IMR-90 (cell line): Measurements from ENCODE around the gene NAA10. TPM values are rescaled to one million over a fixed set of nuclear protein-coding genes. Genes with fewer than 3 reads are reported as not detected.

Experiments used
- ATAC-seq: fragments of 200-7000 bp; cut with Tn5 transposase; 2 replicates; pipeline ENCODE4 v1.9.1; 2020; ENCODE audit warnings: low read depth, mild to moderate bottlenecking, moderate library complexity
- BruUV-seq: library from RNA; stranded (reverse); fragments of 400-500 nt; replicated peaks from 2 replicates; lab custom pipeline; 2021; lab: Mats Ljungman, UMichigan
- CTCF ChIA-PET: fragments of 300-600 bp; formaldehyde crosslinking; extraction: SDS; loops from one replicate; lab custom pipeline; 2021; ENCODE audit warnings: antibody characterized with exemption; lab: Yijun Ruan, JAX
- POLR2A ChIA-PET: fragments of 300-600 bp; sonication (Branson Sonifier 250); formaldehyde crosslinking; loops from one replicate; lab custom pipeline; 2022; ENCODE audit warnings: antibody characterized with exemption; ENCODE audit not compliant: unreplicated experiment; lab: Charles Lee
- DNase-seq: peaks from one replicate; pipeline ENCODE4 v3.0.0; 2013
- H2AFZ ChIP-seq: replicated peaks from 2 replicates; pipeline ENCODE3; 2013; ENCODE audit warnings: low read length, mild to moderate bottlenecking; ENCODE audit not compliant: poor library complexity
- H2AK5ac ChIP-seq: 2 replicates; pipeline ENCODE4 v1.6.1; 2013; ENCODE audit warnings: low read depth, low read length, inconsistent platforms
- H2AK9ac ChIP-seq: replicated peaks from 2 replicates; pipeline ENCODE3; 2013; ENCODE audit warnings: mild to moderate bottlenecking, low read depth, low read length, moderate library complexity; ENCODE audit not compliant: poor library complexity
- H2BK120ac ChIP-seq: 2 replicates; pipeline ENCODE4 v1.6.1; 2013; ENCODE audit warnings: low read depth, low read length, inconsistent platforms
- H2BK15ac ChIP-seq: 3 replicates; pipeline ENCODE4 v1.6.1; 2013; ENCODE audit warnings: low read depth, low read length, inconsistent platforms
- H2BK20ac ChIP-seq: 2 replicates; pipeline ENCODE4 v1.6.1; 2013; ENCODE audit warnings: low read depth, mild to moderate bottlenecking, inconsistent platforms, low read length, moderate library complexity
- H2BK5ac ChIP-seq: 2 replicates; pipeline ENCODE4 v1.6.1; 2013; ENCODE audit warnings: mild to moderate bottlenecking, low read depth, low read length, inconsistent platforms; ENCODE audit not compliant: poor library complexity, severe bottlenecking
- H3K14ac ChIP-seq: replicated peaks from 2 replicates; pipeline ENCODE4 v1.6.1; 2013; ENCODE audit warnings: low read depth, low read length, inconsistent platforms
- H3K18ac ChIP-seq: 2 replicates; pipeline ENCODE4 v1.6.1; 2013; ENCODE audit warnings: low read depth, low read length, control low read depth
- H3K23ac ChIP-seq: 2 replicates; pipeline ENCODE4 v1.6.1; 2013; ENCODE audit warnings: low read depth, low read length, inconsistent platforms
- H3K27ac ChIP-seq: 2 replicates; pipeline ENCODE4 v1.5.1; 2013; ENCODE audit warnings: mild to moderate bottlenecking, control low read depth, low read length; ENCODE audit not compliant: insufficient read depth
- H3K27me3 ChIP-seq: 2 replicates; pipeline ENCODE4 v1.6.1; 2013; ENCODE audit warnings: low read length; ENCODE audit not compliant: control insufficient read depth, insufficient read depth
- H3K36me3 ChIP-seq: 2 replicates; pipeline ENCODE4 v1.6.1; 2013; ENCODE audit warnings: low read length, mixed read lengths; ENCODE audit not compliant: control insufficient read depth, insufficient read depth
- H3K4ac ChIP-seq: 2 replicates; pipeline ENCODE4 v1.6.1; 2013; ENCODE audit warnings: low read depth, low read length, inconsistent platforms
- H3K4me1 ChIP-seq: 2 replicates; pipeline ENCODE4 v1.6.1; 2013; ENCODE audit warnings: low read length, mixed read lengths; ENCODE audit not compliant: control insufficient read depth, insufficient read depth
- H3K4me2 ChIP-seq: 2 replicates; pipeline ENCODE4 v1.6.1; 2013; ENCODE audit warnings: low read depth, mild to moderate bottlenecking, control low read depth, low read length, moderate library complexity
- H3K4me3 ChIP-seq: 2 replicates; pipeline ENCODE4 v1.5.1; 2013; ENCODE audit warnings: low read depth, mild to moderate bottlenecking, control low read depth, low read length, moderate library complexity; ENCODE audit not compliant: insufficient read depth
- H3K56ac ChIP-seq: 2 replicates; pipeline ENCODE4 v1.6.1; 2013; ENCODE audit warnings: low read length, inconsistent platforms; ENCODE audit not compliant: insufficient read depth; ENCODE audit errors: extremely low read depth
- H3K79me1 ChIP-seq, 2 experiments: 2 replicates each; pipeline ENCODE4 v1.6.1; 2013; ENCODE audit warnings: low read length in 2 of 2, inconsistent platforms in 1 of 2, low read depth in 1 of 2
- H3K9ac ChIP-seq: 2 replicates; pipeline ENCODE4 v1.6.1; 2013; ENCODE audit warnings: low read depth, low read length, control low read depth
- H3K9me1 ChIP-seq: 2 replicates; pipeline ENCODE4 v1.6.1; 2013; ENCODE audit warnings: low read length, inconsistent platforms; ENCODE audit not compliant: insufficient read depth
- H3K9me3 ChIP-seq: 2 replicates; pipeline ENCODE4 v1.6.1; 2013; ENCODE audit warnings: low read length; ENCODE audit not compliant: control insufficient read depth, insufficient read depth
- H4K20me1 ChIP-seq: 2 replicates; pipeline ENCODE4 v1.6.1; 2013; ENCODE audit warnings: low read length, inconsistent platforms; ENCODE audit not compliant: insufficient read depth
- H4K5ac ChIP-seq: 2 replicates; pipeline ENCODE4 v1.6.1; 2013; ENCODE audit warnings: mild to moderate bottlenecking, low read depth, low read length, control low read depth
- H4K8ac ChIP-seq, 2 experiments: 2 replicates each; pipeline ENCODE4 v1.6.1; 2013; ENCODE audit warnings: low read depth in 2 of 2, low read length in 2 of 2, control low read depth in 1 of 2, inconsistent platforms in 1 of 2
- H4K91ac ChIP-seq: 2 replicates; pipeline ENCODE4 v1.6.1; 2013; ENCODE audit warnings: low read depth, low read length, inconsistent platforms; ENCODE audit not compliant: insufficient read depth
- BHLHE40 ChIP-seq: fragments of 150-350 bp; IDR thresholded peaks from 2 replicates; pipeline ENCODE4 v1.6.1; 2016; ENCODE audit warnings: mild to moderate bottlenecking, low read depth, low read length
- CEBPB ChIP-seq: IDR thresholded peaks from 2 replicates; pipeline ENCODE4 v1.6.1; 2012; ENCODE audit warnings: low read depth, low read length, improper control_type of control experiment
- FOS ChIP-seq: fragments of 150-350 bp; IDR thresholded peaks from 2 replicates; pipeline ENCODE4 v1.6.1; 2016; ENCODE audit warnings: low read depth, low read length
- MAZ ChIP-seq: IDR thresholded peaks from 2 replicates; pipeline ENCODE4 v1.6.1; 2012; ENCODE audit warnings: low read depth, mild to moderate bottlenecking, low read length, improper control_type of control experiment, moderate library complexity, borderline replicate concordance
- MXI1 ChIP-seq: IDR thresholded peaks from 2 replicates; pipeline ENCODE4 v1.6.1; 2012; ENCODE audit warnings: low read depth, mild to moderate bottlenecking, low read length, moderate library complexity, borderline replicate concordance
- NFE2L2 ChIP-seq: fragments of 150-350 bp; IDR thresholded peaks from 2 replicates; pipeline ENCODE4 v1.6.1; 2016; ENCODE audit warnings: low read depth, mild to moderate bottlenecking, low read length
- POLR2A ChIP-seq: IDR thresholded peaks from 2 replicates; pipeline ENCODE4 v1.6.1; 2012; ENCODE audit warnings: mild to moderate bottlenecking, low read depth, low read length
- RAD21 ChIP-seq: IDR thresholded peaks from 2 replicates; pipeline ENCODE4 v1.6.1; 2012; ENCODE audit warnings: low read length, improper control_type of control experiment
- RCOR1 ChIP-seq: IDR thresholded peaks from 2 replicates; pipeline ENCODE4 v1.6.1; 2012; ENCODE audit warnings: mild to moderate bottlenecking, low read length, improper control_type of control experiment; ENCODE audit not compliant: insufficient replicate concordance
- SMC3 ChIP-seq: fragments of 150-350 bp; IDR thresholded peaks from 2 replicates; pipeline ENCODE4 v1.6.1; 2016; ENCODE audit warnings: low read depth, mild to moderate bottlenecking, antibody characterized with exemption, low read length, moderate library complexity
- WGBS, 2 experiments: methylation state at CpG; one replicate each; pipeline versions ENCODE4 v1.1.5 to v1.1.7; 2013; ENCODE audit warnings: missing lambda C conversion rate in 2 of 2; ENCODE audit not compliant: insufficient read length in 1 of 2; ENCODE audit errors: extremely low coverage in 2 of 2; 5-methylcytosine and 5-hydroxymethylcytosine counted together
- dilution Hi-C: fragments of 300-500 bp; cut with HindIII; formaldehyde crosslinking; loops from one replicate; pipeline ENCODE4 v1.14.3; 2018; ENCODE audit warnings: low sequenced_read_pairs; ENCODE audit not compliant: unreplicated experiment
- in situ Hi-C: fragments of 300-500 bp; cut with MboI; formaldehyde crosslinking; loops from 3 replicates; pipeline ENCODE4 v1.14.3; 2019; ENCODE audit warnings: low sequenced_read_pairs, inconsistent platforms, mixed read lengths
- intact Hi-C: fragments of 100-400 bp; cut with micrococcal nuclease; formaldehyde crosslinking; loops from 2 replicates; pipeline ENCODE4 v1.10.0; 2022
- polyA plus RNA-seq, 3 experiments: library from polyadenylated mRNA; depleted of rRNA; stranded (reverse); fragments of >200 nt; gene quantifications; 2 replicates each; pipeline ENCODE4 v1.2.3, GENCODE V29; 2012; ENCODE audit warnings: low replicate concordance in 1 of 3
- total RNA-seq: library from RNA; depleted of rRNA; stranded (reverse); fragments of >200 nt; gene quantifications from 2 replicates; pipeline ENCODE4 v1.2.3, GENCODE V29; 2012
- TF ChIP-seq, protein P1 (sequence below): conservative IDR thresholded peaks from 2 replicates; pipeline ENCODE4 v1.5.1; 2012; ENCODE audit warnings: mild to moderate bottlenecking, low read depth, low read length, improper control_type of control experiment
- TF ChIP-seq, protein P2 (sequence below): fragments of 150-350 bp; IDR thresholded peaks from 2 replicates; pipeline ENCODE4 v1.6.1; 2016; ENCODE audit warnings: low read depth, mild to moderate bottlenecking, low read length, moderate library complexity, borderline replicate concordance

The NAA10 gene
- total and polyA plus RNA-seq, 2 of the 4 experiments (the other 2 are of a cell fraction): 98.6 to 172 TPM

DNA sequence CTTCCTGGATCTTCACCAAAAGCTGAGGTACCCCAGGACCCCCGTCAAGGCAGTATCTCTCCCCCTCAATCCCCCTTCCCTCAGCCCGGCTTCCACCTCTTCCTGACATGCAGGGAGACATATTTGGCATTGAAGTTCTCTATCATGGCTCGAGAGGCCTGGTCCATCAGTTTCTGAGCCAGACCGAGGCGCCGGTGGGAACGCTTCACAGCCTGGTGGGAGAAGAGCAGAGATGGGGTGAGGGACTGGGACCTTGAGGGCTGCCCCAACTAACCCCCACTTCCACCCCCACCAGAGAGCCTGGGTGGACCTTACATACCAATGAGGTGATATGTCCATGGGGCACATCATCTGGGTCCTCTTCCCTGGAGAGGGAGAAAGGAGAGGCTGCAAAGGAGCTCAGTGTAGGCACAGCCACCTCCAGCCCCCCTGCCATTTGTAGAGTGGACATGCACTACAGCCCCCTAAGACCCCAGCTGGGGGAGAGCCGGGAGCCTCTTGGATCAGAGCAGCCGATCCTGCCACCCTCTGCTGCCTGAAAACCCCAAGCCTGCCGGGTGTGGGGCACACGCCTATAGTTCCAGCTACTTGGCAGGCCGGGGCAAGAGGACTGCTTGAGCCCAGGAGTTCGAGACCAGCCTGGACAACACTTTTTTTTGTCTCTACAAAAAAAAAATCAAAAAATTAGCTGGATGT, 2.5 kb downstream of the NAA10 start:
- CTCF ChIA-PET: interaction anchor here (1.6 kb wide), 1 partner anchor 15 kb away, joined by 4 read pairs; no protein-coding TSS in a partner anchor
- DNase-seq (no peak), ATAC-seq (no peak)
- POLR2A ChIA-PET: no interaction called here
- H3K23ac ChIP-seq: no peak overlapping the region
- H2AFZ ChIP-seq: no peak overlapping the region
- dilution Hi-C loops (no loop called here), in situ Hi-C loops (no loop called here), intact Hi-C loops (no loop called here)
- no peak overlapping the region for H3K4ac ChIP-seq
- H3K9me3 ChIP-seq: no peaks in the 10 kb centered on the region
- H4K5ac ChIP-seq: no peak overlapping the region
- no peak overlapping the region for H3K4me3 ChIP-seq
- BruUV-seq: no TSS peak
- H4K91ac ChIP-seq: no peak overlapping the region
- H3K79me1 ChIP-seq: peaks cover 4 to 12% of the 10 kb centered on the region in 2 experiments; a peak in 2 of 4 replicates
- no peak overlapping the region for H2AK9ac ChIP-seq
- H2BK20ac ChIP-seq: no peak overlapping the region
- H3K36me3 ChIP-seq: peaks cover 23% of the 10 kb centered on the region
- H2BK120ac ChIP-seq: no peak overlapping the region
- no peak overlapping the region for H4K8ac ChIP-seq
- no peak overlapping the region for H2BK15ac ChIP-seq
- no peak overlapping the region for H3K27ac ChIP-seq
- no peak overlapping the region for H2BK5ac ChIP-seq
- TF ChIP-seq NFE2L2 (no peak), RAD21 (no peak), MAZ (no peak), BHLHE40 (no peak), FOS (no peak), MXI1 (no peak), POLR2A (no peak), CEBPB (no peak), SMC3 (no peak), RCOR1 (no peak)
- TF ChIP-seq, protein P1, sequence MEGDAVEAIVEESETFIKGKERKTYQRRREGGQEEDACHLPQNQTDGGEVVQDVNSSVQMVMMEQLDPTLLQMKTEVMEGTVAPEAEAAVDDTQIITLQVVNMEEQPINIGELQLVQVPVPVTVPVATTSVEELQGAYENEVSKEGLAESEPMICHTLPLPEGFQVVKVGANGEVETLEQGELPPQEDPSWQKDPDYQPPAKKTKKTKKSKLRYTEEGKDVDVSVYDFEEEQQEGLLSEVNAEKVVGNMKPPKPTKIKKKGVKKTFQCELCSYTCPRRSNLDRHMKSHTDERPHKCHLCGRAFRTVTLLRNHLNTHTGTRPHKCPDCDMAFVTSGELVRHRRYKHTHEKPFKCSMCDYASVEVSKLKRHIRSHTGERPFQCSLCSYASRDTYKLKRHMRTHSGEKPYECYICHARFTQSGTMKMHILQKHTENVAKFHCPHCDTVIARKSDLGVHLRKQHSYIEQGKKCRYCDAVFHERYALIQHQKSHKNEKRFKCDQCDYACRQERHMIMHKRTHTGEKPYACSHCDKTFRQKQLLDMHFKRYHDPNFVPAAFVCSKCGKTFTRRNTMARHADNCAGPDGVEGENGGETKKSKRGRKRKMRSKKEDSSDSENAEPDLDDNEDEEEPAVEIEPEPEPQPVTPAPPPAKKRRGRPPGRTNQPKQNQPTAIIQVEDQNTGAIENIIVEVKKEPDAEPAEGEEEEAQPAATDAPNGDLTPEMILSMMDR: no peak
- TF ChIP-seq, protein P2, sequence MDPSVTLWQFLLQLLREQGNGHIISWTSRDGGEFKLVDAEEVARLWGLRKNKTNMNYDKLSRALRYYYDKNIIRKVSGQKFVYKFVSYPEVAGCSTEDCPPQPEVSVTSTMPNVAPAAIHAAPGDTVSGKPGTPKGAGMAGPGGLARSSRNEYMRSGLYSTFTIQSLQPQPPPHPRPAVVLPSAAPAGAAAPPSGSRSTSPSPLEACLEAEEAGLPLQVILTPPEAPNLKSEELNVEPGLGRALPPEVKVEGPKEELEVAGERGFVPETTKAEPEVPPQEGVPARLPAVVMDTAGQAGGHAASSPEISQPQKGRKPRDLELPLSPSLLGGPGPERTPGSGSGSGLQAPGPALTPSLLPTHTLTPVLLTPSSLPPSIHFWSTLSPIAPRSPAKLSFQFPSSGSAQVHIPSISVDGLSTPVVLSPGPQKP: no peak
- H3K56ac ChIP-seq: no peak overlapping the region
- no peak overlapping the region for H3K4me2 ChIP-seq
- H3K18ac ChIP-seq: no peak overlapping the region
- no peak overlapping the region for H3K14ac ChIP-seq
- WGBS, 2 experiments: no CpG with 5 or more reads among the region's 13 CpGs
- no peak overlapping the region for H2AK5ac ChIP-seq
- no peak overlapping the region for H3K9ac ChIP-seq
- no peaks in the 10 kb centered on the region for H3K27me3 ChIP-seq
- H4K20me1 ChIP-seq: peaks cover 20% of the 10 kb centered on the region
- peaks cover 2% of the 10 kb centered on the region; the same call in 1 of the 2 replicates for H3K4me1 ChIP-seq
- H3K9me1 ChIP-seq: no peaks in the 10 kb centered on the region
